GM12873 (cell line): ENCODE results near the gene UQCC5.
A peak's percentile ranks its signal among the peaks of the same experiment; 100 is the strongest.

Experiments
- TF ChIP-seq, protein P1 (sequence below): IDR thresholded peaks from 2 replicates; pipeline ENCODE4 v1.5.1; 2012; ENCODE audit warnings: low read depth, mild to moderate bottlenecking, moderate library complexity, low read length, control low read depth; ENCODE audit not compliant: insufficient read depth; ENCODE audit errors: missing control alignments

The UQCC5 gene

DNA sequence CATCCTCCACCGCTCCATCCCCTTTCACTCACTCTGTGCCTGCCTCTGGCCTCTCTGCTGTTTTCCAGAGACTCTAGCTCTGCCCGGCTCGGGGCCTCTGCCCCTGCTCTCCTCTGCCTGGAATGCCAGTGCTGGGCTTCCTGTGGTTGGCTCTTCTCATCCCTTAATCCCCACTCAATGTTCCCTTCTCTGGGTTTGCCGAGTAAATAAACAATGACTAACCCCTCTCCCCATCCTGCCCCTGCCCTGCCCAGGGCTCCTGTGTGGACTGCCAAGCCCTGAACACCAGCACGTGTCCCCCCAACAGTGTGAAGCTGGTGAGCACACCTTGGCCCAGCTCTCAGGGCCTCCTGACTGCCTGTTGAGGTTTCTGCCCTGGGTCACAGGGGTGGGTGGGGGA lies 29.0 kb upstream of the UQCC5 start:
- TF ChIP-seq, protein P1, sequence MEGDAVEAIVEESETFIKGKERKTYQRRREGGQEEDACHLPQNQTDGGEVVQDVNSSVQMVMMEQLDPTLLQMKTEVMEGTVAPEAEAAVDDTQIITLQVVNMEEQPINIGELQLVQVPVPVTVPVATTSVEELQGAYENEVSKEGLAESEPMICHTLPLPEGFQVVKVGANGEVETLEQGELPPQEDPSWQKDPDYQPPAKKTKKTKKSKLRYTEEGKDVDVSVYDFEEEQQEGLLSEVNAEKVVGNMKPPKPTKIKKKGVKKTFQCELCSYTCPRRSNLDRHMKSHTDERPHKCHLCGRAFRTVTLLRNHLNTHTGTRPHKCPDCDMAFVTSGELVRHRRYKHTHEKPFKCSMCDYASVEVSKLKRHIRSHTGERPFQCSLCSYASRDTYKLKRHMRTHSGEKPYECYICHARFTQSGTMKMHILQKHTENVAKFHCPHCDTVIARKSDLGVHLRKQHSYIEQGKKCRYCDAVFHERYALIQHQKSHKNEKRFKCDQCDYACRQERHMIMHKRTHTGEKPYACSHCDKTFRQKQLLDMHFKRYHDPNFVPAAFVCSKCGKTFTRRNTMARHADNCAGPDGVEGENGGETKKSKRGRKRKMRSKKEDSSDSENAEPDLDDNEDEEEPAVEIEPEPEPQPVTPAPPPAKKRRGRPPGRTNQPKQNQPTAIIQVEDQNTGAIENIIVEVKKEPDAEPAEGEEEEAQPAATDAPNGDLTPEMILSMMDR = no peak

- TF ChIP-seq, protein P1 = peak; percentile 45
Observed at GRCh38 chr3:52509753-52510328, 26.6 kb upstream of the UQCC5 start.

- TF ChIP-seq, protein P1 = no peak
Observed at GRCh38 chr3:52511509-52511908, 24.9 kb upstream of the UQCC5 start.

GRCh38 chr3:52512105-52512504 lies 24.3 kb upstream of the UQCC5 start:
- TF ChIP-seq, protein P1 = no peak

GRCh38 chr3:52512727-52513126 lies 23.7 kb upstream of the UQCC5 start:
- TF ChIP-seq, protein P1 = no peak

DNA sequence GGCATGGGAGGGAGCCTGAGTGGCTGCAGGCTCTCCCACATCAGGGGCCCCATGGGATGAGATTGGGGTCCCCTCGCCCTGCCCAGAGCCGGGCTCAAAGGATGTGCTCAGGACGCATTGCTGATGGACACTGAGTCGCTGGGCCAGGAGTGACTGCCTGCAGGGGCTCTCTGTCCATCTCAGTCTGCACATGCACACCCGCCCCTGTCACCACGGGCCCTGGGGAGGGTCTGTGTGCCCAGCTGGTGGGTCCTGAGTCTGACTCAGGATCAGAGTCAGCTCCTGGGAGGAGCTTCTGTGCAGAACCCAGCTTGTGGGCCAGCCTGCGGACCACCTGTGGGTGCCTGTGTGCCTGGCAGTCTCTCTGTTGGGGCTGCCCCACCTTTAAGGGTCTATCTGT lies 23.1 kb upstream of the UQCC5 start:
- TF ChIP-seq, protein P1 = no peak

GRCh38 chr3:52514576-52514975 lies 21.8 kb upstream of the UQCC5 start:
- TF ChIP-seq, protein P1 = no peak

GRCh38 chr3:52515192-52515591 lies 21.2 kb upstream of the UQCC5 start:
- TF ChIP-seq, protein P1 = no peak
